ENCODE measurements around the gene CFAP74.

DNA sequence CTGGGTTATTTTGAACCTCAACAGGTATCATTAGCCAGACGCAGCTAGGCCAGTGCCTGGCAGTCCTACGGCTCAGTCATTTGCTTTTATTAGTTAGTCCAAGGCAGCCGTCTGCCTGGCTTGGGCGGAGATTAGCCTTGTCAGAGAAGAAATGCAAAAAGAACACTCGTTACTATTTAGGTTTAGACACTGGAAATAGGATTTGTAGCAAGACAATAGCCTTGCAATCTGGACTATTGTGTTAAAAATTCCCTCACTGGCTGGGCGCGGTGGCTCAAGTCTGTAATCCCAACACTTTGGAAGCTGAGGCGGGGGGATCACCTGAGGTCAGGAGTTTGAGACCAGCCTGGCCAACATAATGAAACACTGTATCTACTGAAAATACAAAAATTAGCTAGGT is 35.7 kb upstream of the CFAP74 start:
- TF ChIP-seq CTCF (conservative IDR thresholded peaks at IDR 0.05; ENCODE audit: low read length) (no peak), EZH2phosphoT487 (IDR thresholded peaks at IDR 0.05; ENCODE audit: borderline replicate concordance) (no peak)
